ENCODE measurements around the gene STPG4. TPM values are rescaled to one million over a fixed set of nuclear protein-coding genes. Genes with fewer than 3 reads are reported as not detected.

The STPG4 gene
- total and polyA plus RNA-seq, 2 of the 8 experiments (the other 6 are each of a cell fraction or from before 2014, with no cell fraction given): 0.28 TPM; not detected in 1

DNA sequence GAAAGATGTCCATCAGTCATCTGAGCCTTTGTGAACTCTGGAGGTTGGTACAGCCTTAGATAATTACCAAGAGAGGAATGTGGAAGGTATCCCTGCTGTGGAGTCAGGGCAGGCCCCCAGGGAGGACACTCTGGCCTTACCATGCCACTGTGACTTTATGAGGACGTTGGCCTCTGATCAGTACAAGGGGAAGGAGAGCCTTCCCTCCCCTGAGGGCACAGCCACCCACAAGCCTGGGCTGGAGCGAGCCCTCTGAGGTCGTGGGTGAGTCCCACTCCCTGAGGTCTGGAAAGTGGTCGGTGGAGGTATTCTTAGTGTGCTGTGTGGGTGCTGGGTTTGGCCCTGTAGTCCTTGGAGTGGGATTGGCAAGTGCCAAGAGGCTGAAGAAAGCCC, 91.6 kb downstream of the STPG4 start:
- H4K91ac ChIP-seq (replicated peaks; ENCODE audit: insufficient read length, low read length): no peak overlapping the region
- FAIRE-seq (no peak), DNase-seq (ENCODE audit: low read depth in 1 of 2, low spot score in 2 of 2) (no peak)
- H2BK20ac ChIP-seq (ENCODE audit: low read length): no peak overlapping the region
- H2BK5ac ChIP-seq (ENCODE audit: low read depth, low read length): no peak overlapping the region
- H3K4me1 ChIP-seq (replicated peaks in 1 of 4; ENCODE audit: control insufficient read depth in 3 of 4, insufficient read depth in 4 of 4, low read length in 3 of 4): peaks cover 0 to 7% (median 3%) of the 10 kb centered on the region in 4 experiments; a peak in 4 of 7 replicates
- no peaks in the 10 kb centered on the region for H3K9me3 ChIP-seq (ENCODE audit: insufficient read depth in 2 of 2, low read depth in 1 of 2, low read length in 1 of 2)
- H4K5ac ChIP-seq (ENCODE audit: insufficient read length, low read depth, low read length): no peak overlapping the region
- no peaks in the 10 kb centered on the region for H3K36me3 ChIP-seq (ENCODE audit: control insufficient read depth in 2 of 4, insufficient read depth in 4 of 4, low read length in 3 of 4)
- no peak overlapping the region for H3K4ac ChIP-seq (replicated peaks; ENCODE audit: insufficient read length, low read depth, low read length)
- H3K27ac ChIP-seq (ENCODE audit: low read depth, low read length): no peak overlapping the region
- no peak overlapping the region for H2BK12ac ChIP-seq (ENCODE audit: low read depth, low read length)
- H3K23ac ChIP-seq (ENCODE audit: insufficient read length): no peak overlapping the region
- no peak overlapping the region for H3K18ac ChIP-seq (ENCODE audit: extremely low read depth, low read length)
- POLR2A ChIA-PET (ENCODE audit: partially characterized antibody): interaction anchor here (0.6 kb wide), 1 partner anchor 190 kb away, joined by 3 read pairs; no protein-coding TSS in a partner anchor
- TF ChIP-seq, protein P1, sequence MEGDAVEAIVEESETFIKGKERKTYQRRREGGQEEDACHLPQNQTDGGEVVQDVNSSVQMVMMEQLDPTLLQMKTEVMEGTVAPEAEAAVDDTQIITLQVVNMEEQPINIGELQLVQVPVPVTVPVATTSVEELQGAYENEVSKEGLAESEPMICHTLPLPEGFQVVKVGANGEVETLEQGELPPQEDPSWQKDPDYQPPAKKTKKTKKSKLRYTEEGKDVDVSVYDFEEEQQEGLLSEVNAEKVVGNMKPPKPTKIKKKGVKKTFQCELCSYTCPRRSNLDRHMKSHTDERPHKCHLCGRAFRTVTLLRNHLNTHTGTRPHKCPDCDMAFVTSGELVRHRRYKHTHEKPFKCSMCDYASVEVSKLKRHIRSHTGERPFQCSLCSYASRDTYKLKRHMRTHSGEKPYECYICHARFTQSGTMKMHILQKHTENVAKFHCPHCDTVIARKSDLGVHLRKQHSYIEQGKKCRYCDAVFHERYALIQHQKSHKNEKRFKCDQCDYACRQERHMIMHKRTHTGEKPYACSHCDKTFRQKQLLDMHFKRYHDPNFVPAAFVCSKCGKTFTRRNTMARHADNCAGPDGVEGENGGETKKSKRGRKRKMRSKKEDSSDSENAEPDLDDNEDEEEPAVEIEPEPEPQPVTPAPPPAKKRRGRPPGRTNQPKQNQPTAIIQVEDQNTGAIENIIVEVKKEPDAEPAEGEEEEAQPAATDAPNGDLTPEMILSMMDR (IDR thresholded peaks at IDR 0.05; ENCODE audit: control extremely low read depth in 1 of 3, insufficient read depth in 1 of 3, low read depth in 1 of 3, low read length in 3 of 3): no peak
- TF ChIP-seq TCF12 (IDR thresholded peaks at IDR 0.05; ENCODE audit: low read depth, low read length) (no peak), CBX5 (IDR thresholded peaks at IDR 0.05; ENCODE audit: low read depth, low read length) (no peak), BACH1 (IDR thresholded peaks at IDR 0.05; ENCODE audit: low read length) (no peak), KDM1A (IDR thresholded peaks at IDR 0.05; ENCODE audit: borderline replicate concordance, low read length) (no peak), POU5F1 (IDR thresholded peaks at IDR 0.05; ENCODE audit: low read depth, low read length) (no peak), KDM4A (IDR thresholded peaks at IDR 0.05; ENCODE audit: low read depth, low read length, severe bottlenecking) (no peak), TAF7 (optimal IDR thresholded peaks at IDR 0.05; ENCODE audit: borderline replicate concordance, low read depth, low read length) (no peak), ASH2L (IDR thresholded peaks at IDR 0.05; ENCODE audit: low read length) (no peak), JUND (IDR thresholded peaks at IDR 0.05; ENCODE audit: low read length) (no peak), POLR2A (IDR thresholded peaks at IDR 0.05; ENCODE audit: control extremely low read depth in 1 of 2, low read depth in 2 of 2, low read length in 2 of 2) (no peak), GABPA (IDR thresholded peaks at IDR 0.05; ENCODE audit: borderline replicate concordance, insufficient read depth, low read length) (no peak)
- TF ChIP-seq, protein P2, sequence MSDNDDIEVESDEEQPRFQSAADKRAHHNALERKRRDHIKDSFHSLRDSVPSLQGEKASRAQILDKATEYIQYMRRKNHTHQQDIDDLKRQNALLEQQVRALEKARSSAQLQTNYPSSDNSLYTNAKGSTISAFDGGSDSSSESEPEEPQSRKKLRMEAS (IDR thresholded peaks at IDR 0.05): no peak
- H2AK5ac ChIP-seq (ENCODE audit: low read depth, low read length): no peak overlapping the region
- H3K79me2 ChIP-seq (ENCODE audit: control insufficient read depth in 1 of 2, insufficient read depth in 2 of 2, low read length in 2 of 2): no peaks in the 10 kb centered on the region
- no peaks in the 10 kb centered on the region for H3K79me1 ChIP-seq (ENCODE audit: low read depth, low read length)
- H3K4me3 ChIP-seq (ENCODE audit: extremely low read depth in 1 of 4, insufficient read depth in 2 of 4, low read depth in 3 of 4, low read length in 4 of 4): no peak overlapping the region
- H3K4me2 ChIP-seq (ENCODE audit: insufficient read depth in 1 of 2, low read depth in 2 of 2, low read length in 2 of 2): no peak overlapping the region
- no peak overlapping the region for H3K14ac ChIP-seq (ENCODE audit: insufficient read length)
- H2BK120ac ChIP-seq (replicated peaks; ENCODE audit: low read depth, low read length): no peak overlapping the region
- CTCF ChIA-PET (ENCODE audit: partially characterized antibody): interaction anchor here (1.7 kb wide), 1 partner anchor 14 kb away, joined by 4 read pairs; no protein-coding TSS in a partner anchor
- no peak overlapping the region for H2AFZ ChIP-seq (ENCODE audit: low read length)
- H3K9ac ChIP-seq (replicated peaks in 1 of 4; ENCODE audit: extremely low read depth in 1 of 4, low read depth in 3 of 4, low read length in 3 of 4): no peak overlapping the region
- no peak overlapping the region for H3K56ac ChIP-seq (replicated peaks; ENCODE audit: insufficient read length, low read depth, low read length)
- no peaks in the 10 kb centered on the region for H3K27me3 ChIP-seq (replicated peaks in 1 of 4; ENCODE audit: control insufficient read depth in 3 of 4, extremely low read depth in 1 of 4, insufficient read depth in 3 of 4, low read length in 3 of 4)
- H4K8ac ChIP-seq (ENCODE audit: extremely low read depth, insufficient read depth, low read length): no peak overlapping the region
- no peaks in the 10 kb centered on the region for H4K20me1 ChIP-seq (replicated peaks in 1 of 2; ENCODE audit: control insufficient read depth in 1 of 2, insufficient read depth in 2 of 2, low read length in 2 of 2)
- H2BK15ac ChIP-seq (ENCODE audit: low read length): no peak overlapping the region
- H3K23me2 ChIP-seq (ENCODE audit: low read depth, low read length): no peaks in the 10 kb centered on the region
- WGBS, 2 experiments (ENCODE audit: extremely low coverage in 1 of 2, insufficient coverage in 1 of 2, insufficient read length in 1 of 2, insufficient replicate concordance in 2 of 2, low coverage in 1 of 2, low lambda C conversion rate in 2 of 2, missing lambda C conversion rate in 1 of 2): 82% methylated on average over 4 of the region's 4 CpGs; no CpG with 5 or more reads in 1 of the 2 experiments

Measured in H1 (cell line).